SK-N-SH treated with all-trans-retinoic acid at 6 μM for 48 hours (cell line): ENCODE measurements around the gene PKNOX2.

Experiments used
- ARNTL ChIP-seq: fragments of 450-650 bp; formaldehyde crosslinking; IDR thresholded peaks from 2 replicates; pipeline ENCODE4 v1.5.0; 2020; ENCODE audit warnings: low read depth, mild to moderate bottlenecking, moderate library complexity, borderline replicate concordance
- CSDC2 ChIP-seq: fragments of 250-450 bp; sonication (Bioruptor Pico); IDR thresholded peaks from 2 replicates; pipeline ENCODE4 v1.5.0; 2020; ENCODE audit warnings: mild to moderate bottlenecking, moderate library complexity
- CSRNP3 ChIP-seq: fragments of 250-450 bp; sonication (Bioruptor Pico); IDR thresholded peaks from 2 replicates; pipeline ENCODE4 v1.5.1; 2021; ENCODE audit warnings: mild to moderate bottlenecking, moderate library complexity
- ESRRG ChIP-seq: fragments of 250-450 bp; sonication (Bioruptor Pico); IDR thresholded peaks from 2 replicates; pipeline ENCODE4 v1.6.1; 2021; ENCODE audit warnings: mild to moderate bottlenecking
- GLIS3 ChIP-seq: fragments of 250-450 bp; sonication (Bioruptor Pico); IDR thresholded peaks from 2 replicates; pipeline ENCODE4 v1.5.0; 2020; ENCODE audit warnings: mild to moderate bottlenecking, moderate library complexity
- ISL1 ChIP-seq: fragments of 250-450 bp; sonication (Bioruptor Pico); IDR thresholded peaks from 2 replicates; pipeline ENCODE4 v2.1.2; 2022; ENCODE audit warnings: mild to moderate bottlenecking, moderate library complexity
- PPARA ChIP-seq: fragments of 250-450 bp; sonication (Bioruptor Pico); IDR thresholded peaks from 2 replicates; pipeline ENCODE4 v1.5.0; 2020; ENCODE audit warnings: mild to moderate bottlenecking, borderline replicate concordance
- TCF4 ChIP-seq: fragments of 250-450 bp; sonication (Bioruptor Pico); IDR thresholded peaks from 2 replicates; pipeline ENCODE4 v1.8.0; 2021; ENCODE audit warnings: mild to moderate bottlenecking, moderate library complexity, borderline replicate concordance
- TOX ChIP-seq: fragments of 250-450 bp; sonication (Bioruptor Pico); IDR thresholded peaks from 2 replicates; pipeline ENCODE4 v1.8.0; 2021; ENCODE audit warnings: mild to moderate bottlenecking, moderate library complexity, borderline replicate concordance
- ZC3H10 ChIP-seq: fragments of 250-450 bp; sonication (Bioruptor Pico); IDR thresholded peaks from 2 replicates; pipeline ENCODE4 v1.5.1; 2021; ENCODE audit warnings: mild to moderate bottlenecking, moderate library complexity
- ZFP3 ChIP-seq: fragments of 250-450 bp; sonication (Bioruptor Pico); IDR thresholded peaks from 2 replicates; pipeline ENCODE4 v1.5.0; 2020; ENCODE audit warnings: mild to moderate bottlenecking, moderate library complexity
- ZFP30 ChIP-seq: fragments of 450-650 bp; formaldehyde crosslinking; IDR thresholded peaks from 2 replicates; pipeline ENCODE4 v1.5.0; 2022; ENCODE audit warnings: mild to moderate bottlenecking, moderate library complexity
- ZNF70 ChIP-seq: fragments of 450-650 bp; formaldehyde crosslinking; IDR thresholded peaks from 2 replicates; pipeline ENCODE4 v1.5.0; 2020; ENCODE audit warnings: mild to moderate bottlenecking, moderate library complexity
- TF ChIP-seq, protein P1 (sequence below): fragments of 250-450 bp; sonication (Bioruptor Pico); IDR thresholded peaks from 2 replicates; pipeline ENCODE4 v1.8.0; 2020; ENCODE audit warnings: mild to moderate bottlenecking, moderate library complexity, borderline replicate concordance

DNA sequence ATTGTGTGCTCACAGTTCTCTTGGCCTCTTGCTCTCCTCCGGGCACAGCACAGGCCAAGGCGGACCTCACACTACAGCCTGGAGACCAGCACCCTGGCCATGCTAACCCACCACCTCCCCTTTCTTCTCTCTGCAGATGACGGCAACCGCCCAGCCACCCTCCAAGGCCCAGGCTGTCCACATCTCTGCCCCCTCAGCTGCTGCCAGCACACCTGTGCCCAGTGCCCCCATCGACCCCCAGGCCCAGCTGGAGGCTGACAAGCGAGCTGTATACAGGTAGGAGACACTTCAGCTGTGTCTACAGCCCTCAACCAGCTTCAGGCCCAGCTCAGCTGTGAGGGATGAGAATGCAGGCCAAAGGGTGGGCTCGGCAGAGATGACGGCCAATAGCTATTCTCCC is 203.2 kb downstream of the PKNOX2 start:
- TF ChIP-seq ZNF70 (CRISPR knock-in tag) (no peak), CSDC2 (CRISPR knock-in tag) (no peak), PPARA (CRISPR knock-in tag) (no peak), ZFP3 (CRISPR knock-in tag) (no peak), ARNTL (CRISPR knock-in tag) (no peak), TOX (no peak), CSRNP3 (CRISPR knock-in tag) (no peak), ZFP30 (CRISPR knock-in tag) (no peak), GLIS3 (CRISPR knock-in tag) (no peak), ESRRG (CRISPR knock-in tag) (no peak), TCF4 (CRISPR knock-in tag) (no peak), ISL1 (CRISPR knock-in tag) (no peak), ZC3H10 (CRISPR knock-in tag) (no peak)
- TF ChIP-seq, protein P1, sequence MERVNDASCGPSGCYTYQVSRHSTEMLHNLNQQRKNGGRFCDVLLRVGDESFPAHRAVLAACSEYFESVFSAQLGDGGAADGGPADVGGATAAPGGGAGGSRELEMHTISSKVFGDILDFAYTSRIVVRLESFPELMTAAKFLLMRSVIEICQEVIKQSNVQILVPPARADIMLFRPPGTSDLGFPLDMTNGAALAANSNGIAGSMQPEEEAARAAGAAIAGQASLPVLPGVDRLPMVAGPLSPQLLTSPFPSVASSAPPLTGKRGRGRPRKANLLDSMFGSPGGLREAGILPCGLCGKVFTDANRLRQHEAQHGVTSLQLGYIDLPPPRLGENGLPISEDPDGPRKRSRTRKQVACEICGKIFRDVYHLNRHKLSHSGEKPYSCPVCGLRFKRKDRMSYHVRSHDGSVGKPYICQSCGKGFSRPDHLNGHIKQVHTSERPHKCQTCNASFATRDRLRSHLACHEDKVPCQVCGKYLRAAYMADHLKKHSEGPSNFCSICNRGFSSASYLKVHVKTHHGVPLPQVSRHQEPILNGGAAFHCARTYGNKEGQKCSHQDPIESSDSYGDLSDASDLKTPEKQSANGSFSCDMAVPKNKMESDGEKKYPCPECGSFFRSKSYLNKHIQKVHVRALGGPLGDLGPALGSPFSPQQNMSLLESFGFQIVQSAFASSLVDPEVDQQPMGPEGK (CRISPR knock-in tag): no peak
